GM12892 (cell line): ENCODE measurements around the gene TTC13.

ENCODE experiments used
- POLR2A ChIP-seq: IDR thresholded peaks from 2 replicates; pipeline ENCODE4 v1.6.1; 2011; ENCODE audit warnings: low read depth, low read length, control low read depth
- POLR2AphosphoS5 ChIP-seq: IDR thresholded peaks from 2 replicates; pipeline ENCODE4 v1.6.1; 2011; ENCODE audit warnings: low read depth, low read length, control low read depth
- TAF1 ChIP-seq: IDR thresholded peaks from 2 replicates; pipeline ENCODE4 v1.6.1; 2011; ENCODE audit warnings: low read depth, mild to moderate bottlenecking, control low read depth, low read length, borderline replicate concordance

- no peak for TF ChIP-seq POLR2AphosphoS5
- TF ChIP-seq POLR2A: no peak
- TF ChIP-seq TAF1: no peak
Observed at GRCh38 chr1:230867101-230867902, 111.4 kb downstream of the TTC13 start.
